ENCODE data around the gene RNF17.

DNA sequence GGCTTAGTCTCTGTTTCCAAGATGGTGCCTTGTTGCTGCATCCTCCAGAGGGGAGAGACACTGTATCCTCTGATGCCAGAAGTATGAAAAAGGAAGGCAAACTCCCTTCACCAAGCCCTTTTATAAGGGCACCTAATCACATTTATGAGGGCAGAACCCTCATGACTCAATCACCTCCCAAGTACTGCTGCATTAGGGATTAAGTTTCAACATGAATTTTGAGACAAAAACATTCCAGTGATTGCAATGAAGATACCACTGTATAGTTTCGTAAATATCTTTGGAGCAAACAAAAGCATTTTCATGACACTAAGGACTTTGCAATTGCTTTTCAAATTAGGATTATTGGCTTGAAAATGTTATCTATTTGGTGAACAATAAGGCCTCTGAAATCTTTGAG is 63.8 kb downstream of the RNF17 start:
- TF ChIP-seq EZH2 (IDR thresholded peaks at IDR 0.05; ENCODE audit: borderline replicate concordance, low read length): no peak
- TF ChIP-seq, protein P1, sequence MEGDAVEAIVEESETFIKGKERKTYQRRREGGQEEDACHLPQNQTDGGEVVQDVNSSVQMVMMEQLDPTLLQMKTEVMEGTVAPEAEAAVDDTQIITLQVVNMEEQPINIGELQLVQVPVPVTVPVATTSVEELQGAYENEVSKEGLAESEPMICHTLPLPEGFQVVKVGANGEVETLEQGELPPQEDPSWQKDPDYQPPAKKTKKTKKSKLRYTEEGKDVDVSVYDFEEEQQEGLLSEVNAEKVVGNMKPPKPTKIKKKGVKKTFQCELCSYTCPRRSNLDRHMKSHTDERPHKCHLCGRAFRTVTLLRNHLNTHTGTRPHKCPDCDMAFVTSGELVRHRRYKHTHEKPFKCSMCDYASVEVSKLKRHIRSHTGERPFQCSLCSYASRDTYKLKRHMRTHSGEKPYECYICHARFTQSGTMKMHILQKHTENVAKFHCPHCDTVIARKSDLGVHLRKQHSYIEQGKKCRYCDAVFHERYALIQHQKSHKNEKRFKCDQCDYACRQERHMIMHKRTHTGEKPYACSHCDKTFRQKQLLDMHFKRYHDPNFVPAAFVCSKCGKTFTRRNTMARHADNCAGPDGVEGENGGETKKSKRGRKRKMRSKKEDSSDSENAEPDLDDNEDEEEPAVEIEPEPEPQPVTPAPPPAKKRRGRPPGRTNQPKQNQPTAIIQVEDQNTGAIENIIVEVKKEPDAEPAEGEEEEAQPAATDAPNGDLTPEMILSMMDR (conservative IDR thresholded peaks at IDR 0.05 in 1 of 2, IDR thresholded peaks at IDR 0.05 in 1 of 2; ENCODE audit: extremely low read depth in 1 of 2, insufficient read depth in 1 of 2, low read depth in 1 of 2, low read length in 2 of 2): no peak
